ENCODE results near the gene CDH1. TPM values are rescaled to one million over a fixed set of nuclear protein-coding genes. Genes with fewer than 3 reads are reported as not detected.

CDH1 gene
- total RNA-seq, 4 donors from 2014 or later = 190 to 551 (median 434) TPM

DNA sequence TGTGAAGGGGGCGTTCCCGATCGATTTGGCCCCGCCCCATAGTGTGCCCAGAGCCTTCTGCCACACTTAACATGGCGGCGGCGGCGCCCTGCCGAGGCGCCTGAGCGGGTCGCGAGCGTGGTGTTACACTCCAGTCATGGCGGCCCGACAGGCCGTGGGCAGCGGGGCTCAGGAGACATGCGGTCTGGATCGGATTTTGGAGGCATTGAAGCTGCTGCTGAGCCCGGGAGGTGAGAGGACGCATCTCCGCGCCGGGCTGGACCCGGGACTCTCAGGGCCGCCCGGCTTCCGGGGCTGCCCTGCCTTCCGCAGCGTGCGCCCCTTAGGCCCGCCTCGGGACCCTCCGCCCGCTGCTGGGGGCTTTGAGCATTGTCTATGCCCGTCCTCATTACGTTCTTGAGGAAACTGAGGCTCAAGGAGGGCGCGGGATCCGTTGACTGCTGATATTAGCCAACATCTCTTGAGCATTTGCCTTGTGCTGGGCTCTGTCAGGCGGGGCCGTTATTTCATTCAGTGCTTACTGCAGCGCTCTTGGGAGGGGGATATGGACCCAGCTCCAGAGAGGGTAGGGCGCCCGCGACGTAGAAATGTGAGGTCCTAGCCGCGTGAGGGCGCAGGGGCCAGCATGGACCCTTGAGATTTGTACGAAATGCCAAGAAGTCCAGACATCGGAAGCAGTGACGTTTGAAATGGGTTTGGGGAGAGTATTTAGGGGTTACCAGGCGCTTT lies 106.6 kb downstream of the CDH1 start, which contains the start of gene TANGO6:
Gene TANGO6, plus strand, starts transcription at position 50 of the 729 bp plus-strand sequence. Its CDS starts 87 bp downstream, at position 137.
- in situ Hi-C loops (cut with MboI; ENCODE audit: low pct_ligation_motif_present in 1 of 4, low pct_unique_long_range_greater_than_20kb in 1 of 4, low sequenced_read_pairs in 3 of 4) (loop anchor here in 1 of 4 donors (10.0 kb wide), 1 partner anchor 281 kb away; no protein-coding TSS in a partner anchor), intact Hi-C loops (cut with DNase I; ENCODE audit: low total_unique reads) (loop anchor here (10.0 kb wide), 1 partner anchor 261 kb away; the partner anchor contains the start of gene HAS3)
- H3K36me3 ChIP-seq = no peaks in the 10 kb centered on the region
- TF ChIP-seq POLR2AphosphoS5 (IDR thresholded peaks at IDR 0.05) (peak; percentile 50 to 94 (median 83)), POLR2A (IDR thresholded peaks at IDR 0.05) (peak; percentile 65), EP300 (IDR thresholded peaks at IDR 0.05; ENCODE audit: low read depth) (no peak)
- TF ChIP-seq, protein P1, sequence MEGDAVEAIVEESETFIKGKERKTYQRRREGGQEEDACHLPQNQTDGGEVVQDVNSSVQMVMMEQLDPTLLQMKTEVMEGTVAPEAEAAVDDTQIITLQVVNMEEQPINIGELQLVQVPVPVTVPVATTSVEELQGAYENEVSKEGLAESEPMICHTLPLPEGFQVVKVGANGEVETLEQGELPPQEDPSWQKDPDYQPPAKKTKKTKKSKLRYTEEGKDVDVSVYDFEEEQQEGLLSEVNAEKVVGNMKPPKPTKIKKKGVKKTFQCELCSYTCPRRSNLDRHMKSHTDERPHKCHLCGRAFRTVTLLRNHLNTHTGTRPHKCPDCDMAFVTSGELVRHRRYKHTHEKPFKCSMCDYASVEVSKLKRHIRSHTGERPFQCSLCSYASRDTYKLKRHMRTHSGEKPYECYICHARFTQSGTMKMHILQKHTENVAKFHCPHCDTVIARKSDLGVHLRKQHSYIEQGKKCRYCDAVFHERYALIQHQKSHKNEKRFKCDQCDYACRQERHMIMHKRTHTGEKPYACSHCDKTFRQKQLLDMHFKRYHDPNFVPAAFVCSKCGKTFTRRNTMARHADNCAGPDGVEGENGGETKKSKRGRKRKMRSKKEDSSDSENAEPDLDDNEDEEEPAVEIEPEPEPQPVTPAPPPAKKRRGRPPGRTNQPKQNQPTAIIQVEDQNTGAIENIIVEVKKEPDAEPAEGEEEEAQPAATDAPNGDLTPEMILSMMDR (IDR thresholded peaks at IDR 0.05) = peak in 1 of 5 experiments; percentile 5
- no peaks in the 10 kb centered on the region for H3K27me3 ChIP-seq
- peak within 1 kb of the TSS; percentile 80 to 89 (median 84) for H3K27ac ChIP-seq
- peak within 1 kb of the TSS; percentile 55 to 97 (median 68) for H3K4me3 ChIP-seq
- peak; percentile 89 for DNase-seq
- peaks cover 0 to 26% (median 11%) of the 10 kb centered on the region in 4 donors for H3K4me1 ChIP-seq
- H3K9me3 ChIP-seq = no peaks in the 10 kb centered on the region
- WGBS, 2 donors (ENCODE audit: low coverage in 1 of 2) = 0% methylated on average over 55 of the region's 55 CpGs; no CpG with 5 or more reads in 1 of the 2 donors

DNA sequence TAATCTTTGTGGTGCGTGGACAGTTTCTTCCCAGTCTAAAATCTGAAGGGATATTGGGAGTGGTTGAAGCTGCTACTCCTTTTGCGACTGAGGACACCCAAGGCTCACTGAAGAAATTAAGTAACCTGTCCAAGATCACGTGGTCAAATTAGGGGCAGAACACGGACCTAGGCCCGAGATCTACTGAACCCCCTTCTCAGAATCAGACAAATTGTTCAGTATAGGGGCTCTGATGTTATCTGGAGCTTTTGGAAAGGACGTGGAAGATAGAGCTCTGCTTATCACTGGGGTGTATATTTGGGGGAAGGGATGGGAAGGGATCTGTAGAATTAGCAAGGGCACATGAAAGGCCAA lies 107.1 kb downstream of the CDH1 start:
- DNase-seq = no peak
- WGBS, 2 donors (ENCODE audit: low coverage in 1 of 2) = 7% methylated on average over 6 of the region's 6 CpGs; no CpG with 5 or more reads in 1 of the 2 donors
- Histone ChIP-seq H3K9me3 (no peaks in the 10 kb centered on the region), H3K27me3 (no peaks in the 10 kb centered on the region), H3K4me3 (peak overlapping the region; percentile 55 to 97 (median 68)), H3K4me1 (peaks cover 0 to 23% (median 10%) of the 10 kb centered on the region in 4 donors), H3K27ac (peak overlapping the region; percentile 80 to 89 (median 84)), H3K36me3 (no peaks in the 10 kb centered on the region)
- in situ Hi-C loops (cut with MboI; ENCODE audit: low pct_ligation_motif_present in 1 of 4, low pct_unique_long_range_greater_than_20kb in 1 of 4, low sequenced_read_pairs in 3 of 4) = loop anchor here in 1 of 4 donors (10.0 kb wide), 1 partner anchor 281 kb away; no protein-coding TSS in a partner anchor
- intact Hi-C loops (cut with DNase I; ENCODE audit: low total_unique reads) = loop anchor here (10.0 kb wide), 1 partner anchor 261 kb away; the partner anchor contains the start of gene HAS3
- TF ChIP-seq POLR2A (IDR thresholded peaks at IDR 0.05) (no peak), POLR2AphosphoS5 (IDR thresholded peaks at IDR 0.05) (no peak), EP300 (IDR thresholded peaks at IDR 0.05; ENCODE audit: low read depth) (no peak)
- TF ChIP-seq, protein P1 (IDR thresholded peaks at IDR 0.05) = no peak

DNA sequence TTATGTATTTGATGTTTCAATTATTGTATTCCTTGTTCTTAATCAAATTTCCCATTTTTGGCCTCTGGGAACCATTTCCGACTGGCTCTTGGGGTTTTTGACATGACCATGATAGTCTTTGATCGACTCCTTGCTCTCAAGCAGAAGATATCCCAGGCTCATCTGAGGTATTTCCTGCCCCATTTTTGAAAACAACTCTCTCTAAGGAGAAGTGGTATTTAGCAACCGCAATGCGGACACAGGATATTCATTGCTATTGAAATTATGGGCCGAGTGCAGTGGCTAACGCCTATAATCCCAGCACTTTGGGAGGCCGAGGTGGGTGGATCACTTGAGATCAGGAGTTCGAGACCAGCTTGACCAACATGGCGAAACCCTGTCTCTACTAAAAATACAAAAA lies 111.7 kb downstream of the CDH1 start:
- intact Hi-C loops (cut with DNase I; ENCODE audit: low total_unique reads) (loop anchor here (10.0 kb wide), 1 partner anchor 256 kb away; the partner anchor contains the start of gene HAS3), in situ Hi-C loops (cut with MboI; ENCODE audit: low pct_ligation_motif_present in 1 of 4, low pct_unique_long_range_greater_than_20kb in 1 of 4, low sequenced_read_pairs in 3 of 4) (loop anchor here in 1 of 4 donors (10.0 kb wide), 1 partner anchor 276 kb away; no protein-coding TSS in a partner anchor)
- H3K9me3 ChIP-seq = no peaks in the 10 kb centered on the region
- WGBS, 2 donors (ENCODE audit: low coverage in 1 of 2) = 96% methylated on average over 9 of the region's 9 CpGs; no CpG with 5 or more reads in 1 of the 2 donors
- no peak overlapping the region for H3K4me3 ChIP-seq
- H3K27ac ChIP-seq = no peak overlapping the region
- TF ChIP-seq POLR2A (IDR thresholded peaks at IDR 0.05) (no peak), EP300 (IDR thresholded peaks at IDR 0.05; ENCODE audit: low read depth) (no peak), POLR2AphosphoS5 (IDR thresholded peaks at IDR 0.05) (no peak)
- TF ChIP-seq, protein P1 (IDR thresholded peaks at IDR 0.05) = no peak
- H3K4me1 ChIP-seq = peaks cover 0 to 12% (median 6%) of the 10 kb centered on the region in 4 donors
- no peaks in the 10 kb centered on the region for H3K36me3 ChIP-seq
- no peaks in the 10 kb centered on the region for H3K27me3 ChIP-seq
- no peak for DNase-seq

DNA sequence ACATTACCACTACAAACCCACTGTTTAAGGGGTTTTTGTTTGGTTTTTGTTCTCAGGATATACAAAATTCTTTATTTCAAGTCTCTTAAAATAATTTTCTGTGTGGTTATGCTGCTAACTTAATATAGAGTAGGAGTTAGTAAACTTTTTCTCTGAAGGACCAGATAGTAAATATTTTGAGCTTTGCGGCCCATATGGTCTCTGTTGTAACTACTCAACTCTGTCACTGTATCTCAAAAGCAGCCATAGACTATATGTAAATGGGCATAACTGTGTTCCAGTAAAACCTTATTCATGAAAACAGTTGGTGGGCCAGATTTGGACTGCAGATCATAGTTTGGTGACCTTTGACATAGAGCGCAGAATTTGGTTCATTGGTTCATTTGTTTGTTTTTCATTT lies 113.4 kb downstream of the CDH1 start:
- in situ Hi-C loops (cut with MboI; ENCODE audit: low pct_ligation_motif_present in 1 of 4, low pct_unique_long_range_greater_than_20kb in 1 of 4, low sequenced_read_pairs in 3 of 4) (loop anchor here in 1 of 4 donors (25.0 kb wide), 1 partner anchor 412 kb away; no protein-coding TSS in a partner anchor), intact Hi-C loops (cut with DNase I; ENCODE audit: low total_unique reads) (no loop called here)
- no peaks in the 10 kb centered on the region for H3K27me3 ChIP-seq
- DNase-seq = no peak
- H3K27ac ChIP-seq = no peak overlapping the region
- no peaks in the 10 kb centered on the region for H3K36me3 ChIP-seq
- TF ChIP-seq POLR2AphosphoS5 (IDR thresholded peaks at IDR 0.05) (no peak), POLR2A (IDR thresholded peaks at IDR 0.05) (no peak), EP300 (IDR thresholded peaks at IDR 0.05; ENCODE audit: low read depth) (no peak)
- TF ChIP-seq, protein P1 (IDR thresholded peaks at IDR 0.05) = no peak
- H3K4me1 ChIP-seq = peaks cover 0 to 7% (median 3%) of the 10 kb centered on the region in 4 donors
- H3K4me3 ChIP-seq = no peak overlapping the region
- 95 to 100% methylated on average over 2 of the region's 2 CpGs for WGBS, 2 donors (ENCODE audit: low coverage in 1 of 2)
- no peaks in the 10 kb centered on the region for H3K9me3 ChIP-seq
